GM19035 (cell line): ENCODE results near the gene MAP2K6.

Experiments used
- ATAC-seq: cut with Tn5 transposase; IDR thresholded peaks from one replicate; pipeline ENCODE4 v1.9.1; 2021; ENCODE audit not compliant: unreplicated experiment

Gene MAP2K6

GRCh38 chr17:69574257-69575197 lies 160.0 kb downstream of the MAP2K6 start:
- ATAC-seq, result no peak

DNA sequence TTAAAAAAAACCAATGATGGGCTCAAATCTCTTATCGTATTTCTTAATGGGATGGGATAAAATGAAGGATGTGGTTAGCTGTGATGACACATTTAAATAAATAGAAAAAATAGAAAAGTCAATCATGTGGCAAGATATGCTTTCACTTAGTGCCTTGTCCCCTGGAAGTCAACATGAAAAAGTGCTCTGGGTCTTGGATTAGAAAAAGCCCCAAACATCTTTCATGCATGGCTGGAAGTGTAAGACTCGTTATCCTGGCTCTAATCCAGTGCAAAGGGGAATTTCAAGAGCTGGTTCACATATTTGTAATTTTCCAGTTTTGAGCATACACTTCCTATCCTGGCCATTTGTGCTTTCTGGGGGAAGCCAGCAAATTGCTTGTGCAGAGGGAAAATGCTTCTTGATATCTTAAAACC lies 160.9 kb downstream of the MAP2K6 start:
- no peak for ATAC-seq

- no peak for ATAC-seq
These were observed 162.6 kb downstream of the MAP2K6 start for GRCh38 chr17:69577098-69577497.

GRCh38 chr17:69578385-69578936 lies 164.0 kb downstream of the MAP2K6 start:
- ATAC-seq, result no peak

GRCh38 chr17:69579961-69580677 lies 165.6 kb downstream of the MAP2K6 start:
- no peak for ATAC-seq

DNA sequence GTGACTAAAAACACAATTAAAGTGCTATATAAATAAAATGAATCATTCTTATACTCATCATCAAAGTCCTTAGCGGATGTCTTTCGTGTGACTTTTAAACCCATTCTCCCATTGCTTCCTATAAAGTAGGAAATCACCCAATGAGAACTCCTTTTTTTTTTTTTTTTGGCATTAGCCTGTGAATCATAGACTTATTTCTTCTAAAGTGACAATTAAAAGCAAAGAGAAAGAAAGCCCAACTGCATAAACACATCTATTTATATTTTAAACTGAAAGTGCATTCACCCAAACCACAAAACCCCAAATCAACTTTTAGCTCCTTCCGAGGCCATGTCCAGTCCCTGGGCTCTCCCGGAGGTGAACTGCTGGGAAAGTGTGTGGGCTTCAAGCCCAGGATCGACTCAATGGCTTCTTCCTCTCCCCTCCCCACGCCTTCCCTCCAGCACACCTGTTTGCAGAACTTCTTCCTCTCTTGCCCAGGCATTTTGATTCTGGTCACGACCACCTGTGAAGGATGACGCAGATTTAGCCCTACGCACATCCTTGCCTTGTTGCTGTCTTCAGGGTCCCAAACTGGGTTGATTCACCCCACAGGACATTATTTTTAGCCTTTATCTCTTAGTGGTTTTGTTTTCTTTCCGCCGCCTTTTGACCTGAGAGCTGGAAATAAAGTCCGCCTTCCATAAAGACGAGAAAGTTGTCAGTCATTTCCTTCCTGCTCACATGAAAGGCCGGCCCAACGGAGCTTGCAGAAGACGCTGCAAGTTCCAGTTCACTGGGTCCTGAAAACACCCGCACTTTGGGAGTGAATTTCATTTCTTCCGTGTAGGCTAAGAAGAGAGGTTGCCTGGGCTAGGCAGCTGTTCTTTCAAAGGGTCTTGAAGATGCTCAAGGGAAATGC lies 166.8 kb downstream of the MAP2K6 start:
- ATAC-seq, result peak; percentile 73

GRCh38 chr17:69588316-69588715 lies 173.8 kb downstream of the MAP2K6 start:
- no peak for ATAC-seq

DNA sequence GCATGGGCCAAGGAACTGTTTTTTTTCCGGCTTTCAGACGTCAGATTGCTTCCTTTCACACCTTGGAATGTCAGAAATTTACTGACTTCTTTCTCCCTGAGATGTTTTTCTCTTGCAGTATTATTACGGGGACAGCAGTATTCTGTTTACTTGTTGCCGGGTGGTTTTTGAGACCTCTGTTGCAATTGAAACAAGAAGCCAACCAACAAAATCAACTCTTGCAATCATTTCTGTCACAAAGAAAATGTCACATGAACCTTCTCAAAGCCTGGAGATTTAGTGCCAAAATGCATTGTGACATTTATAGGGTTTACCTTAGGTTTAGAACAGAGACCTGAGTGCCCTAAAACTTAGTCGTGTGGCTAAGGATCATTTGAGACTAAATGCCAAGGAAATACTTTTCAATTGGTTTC lies 174.3 kb downstream of the MAP2K6 start:
- no peak for ATAC-seq

GRCh38 chr17:69590671-69591070 lies 176.2 kb downstream of the MAP2K6 start:
- ATAC-seq, result no peak

GRCh38 chr17:69592692-69593350 lies 178.3 kb downstream of the MAP2K6 start:
- no peak for ATAC-seq

DNA sequence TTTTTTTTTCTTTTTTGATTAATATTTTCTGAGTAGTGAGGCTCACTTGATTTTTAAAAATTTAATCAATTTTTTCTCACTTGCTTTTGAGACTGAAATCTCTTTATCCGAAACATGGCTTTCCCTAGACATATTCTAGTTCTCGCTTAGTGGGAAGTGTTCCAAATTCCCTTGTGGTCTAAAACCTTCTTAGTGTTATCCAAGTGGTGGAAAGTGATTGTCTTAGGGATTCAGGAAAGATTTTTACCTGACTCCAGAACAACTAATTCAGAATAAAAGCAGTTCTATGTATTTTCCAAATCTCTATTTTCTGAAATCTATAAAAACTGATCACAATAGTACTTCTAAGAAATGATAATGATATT lies 178.8 kb downstream of the MAP2K6 start:
- ATAC-seq, result no peak

DNA sequence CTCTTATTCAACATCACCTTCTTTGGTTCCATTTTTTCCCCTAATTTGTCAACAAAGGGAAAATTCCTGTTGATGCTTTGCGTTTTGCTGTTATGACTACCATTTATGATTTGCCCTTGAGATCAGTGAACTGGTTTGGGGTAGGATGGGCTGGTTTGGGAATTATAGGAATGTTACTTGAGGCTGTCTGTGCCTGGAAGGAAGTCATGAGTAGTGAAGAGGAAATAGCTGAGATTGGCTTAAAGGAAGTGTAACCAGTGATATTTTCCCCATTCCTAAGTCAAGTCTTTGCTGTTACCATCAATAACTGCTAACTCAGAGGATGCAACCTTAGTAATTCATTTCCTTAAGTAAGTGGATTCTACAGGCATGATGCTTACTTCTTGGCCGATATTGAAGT lies 179.2 kb downstream of the MAP2K6 start:
- ATAC-seq, result no peak

DNA sequence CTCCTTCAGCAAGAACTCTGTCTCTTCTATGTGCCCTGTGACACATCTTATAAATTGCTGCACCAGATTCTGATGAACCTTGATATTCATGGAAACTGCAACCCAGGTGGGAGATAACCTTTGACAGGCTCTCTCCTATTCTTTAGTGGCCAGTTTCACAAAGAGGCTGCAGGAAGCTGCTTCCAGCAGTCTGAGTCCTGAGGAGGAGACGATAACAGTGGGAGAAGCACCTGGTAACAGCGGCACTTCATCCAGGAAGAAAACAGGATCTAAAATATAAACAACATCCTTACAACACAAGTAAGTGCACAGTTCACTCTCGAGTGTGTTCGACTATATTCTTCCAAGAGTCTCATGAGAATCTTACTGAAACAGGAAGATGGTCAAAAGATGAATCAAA lies 180.1 kb downstream of the MAP2K6 start:
- ATAC-seq, result no peak

GRCh38 chr17:69596141-69596540 lies 181.6 kb downstream of the MAP2K6 start:
- ATAC-seq, result no peak

DNA sequence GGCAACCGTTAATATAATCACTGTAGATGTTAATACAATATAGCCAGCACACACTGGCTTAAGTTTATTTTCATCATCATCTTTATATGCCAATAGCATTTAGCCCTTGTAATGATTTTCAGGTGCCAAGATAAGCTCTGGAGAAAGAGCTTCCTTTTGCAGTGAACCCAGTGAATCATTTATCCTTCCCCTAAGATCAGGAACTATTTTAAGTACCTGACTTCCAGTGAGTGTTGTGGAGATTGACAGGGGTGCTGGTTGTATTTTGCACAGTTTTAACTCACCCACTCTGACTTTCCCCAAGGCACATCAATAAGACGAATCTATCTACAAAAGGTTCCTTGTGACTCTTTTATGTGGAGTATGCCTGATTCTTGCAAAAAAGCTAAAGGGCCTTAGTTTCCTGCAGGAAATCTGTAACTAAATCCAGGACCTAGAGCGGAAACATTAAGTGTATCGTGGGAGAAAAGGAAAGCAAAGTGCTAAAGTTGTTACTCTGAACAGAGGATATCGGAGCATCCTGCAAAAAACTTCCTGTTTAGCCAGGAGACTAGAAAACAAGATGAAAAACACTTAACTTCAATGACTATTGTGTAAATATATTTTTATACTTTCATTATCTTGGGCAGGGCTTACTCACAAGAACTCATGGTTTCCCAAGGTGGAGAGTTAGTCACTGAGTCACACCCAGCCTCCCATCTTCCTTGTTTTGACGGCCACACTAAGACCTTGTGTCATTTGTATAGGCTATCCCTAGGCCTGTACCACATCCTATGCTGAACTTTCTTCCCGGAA lies 183.6 kb downstream of the MAP2K6 start:
- no peak for ATAC-seq

DNA sequence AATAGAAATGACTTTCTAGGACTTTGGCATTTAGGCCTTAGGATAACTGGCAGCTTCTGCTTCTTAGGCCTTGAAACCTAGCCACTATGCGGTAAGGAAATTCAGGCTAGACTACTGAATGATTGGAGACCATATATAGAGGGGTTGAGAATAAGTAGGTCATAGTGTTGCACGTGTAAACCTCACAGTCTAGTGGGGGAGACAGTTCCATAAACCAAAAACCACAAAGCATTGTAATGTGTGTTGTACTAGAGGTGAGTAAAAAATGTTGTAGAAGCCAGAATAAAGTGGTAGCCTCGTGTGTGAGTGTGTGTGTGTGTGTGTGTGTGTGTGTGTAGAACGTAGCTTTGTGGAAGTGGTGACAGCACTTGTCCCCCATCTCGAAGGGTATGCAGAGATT lies 188.5 kb downstream of the MAP2K6 start:
- ATAC-seq, result no peak
